Measurements from ENCODE around the gene SOCS7.
"Not testable (repeated sequence)": the region's sequence is repeated elsewhere in the genome, so short reads cannot be mapped to it uniquely, and the experiment has no call there.

The SOCS7 gene

GRCh38 chr17:38428112-38428642, 76.5 kb downstream of the SOCS7 start, which contains the start of gene ARHGAP23:
ARHGAP23 (plus strand) TSS chr17:38428464; CDS start chr17:38428486, 22 bp downstream.
- peak; percentile 31 for DNase-seq (ENCODE audit: low spot score)
- H3K27ac Mint-ChIP-seq = no peak within 1 kb of the TSS
- H3K4me1 Mint-ChIP-seq (ENCODE audit: low read depth) = peaks cover 10% of the 10 kb centered on the region

GRCh38 chr17:38428643-38429371, 77.2 kb downstream of the SOCS7 start:
- no peak overlapping the region for H3K4me3 Mint-ChIP-seq
- H3K27ac Mint-ChIP-seq = no peak overlapping the region
- DNase-seq (ENCODE audit: low spot score) = no peak
- peaks cover 30% of the 10 kb centered on the region for H3K27me3 Mint-ChIP-seq (ENCODE audit: low read depth)
- peaks cover 10% of the 10 kb centered on the region for H3K4me1 Mint-ChIP-seq (ENCODE audit: low read depth)
- H3K36me3 Mint-ChIP-seq (ENCODE audit: low read depth) = no peaks in the 10 kb centered on the region
- H3K9me3 Mint-ChIP-seq = no peaks in the 10 kb centered on the region

More at GRCh38 chr17:38428112-38428642, 76.5 kb downstream of the SOCS7 start, which contains the start of gene ARHGAP23:
- H3K4me3 Mint-ChIP-seq = peak within 1 kb of the TSS; percentile 67
- no peaks in the 10 kb centered on the region for H3K36me3 Mint-ChIP-seq (ENCODE audit: low read depth)
- peaks cover 34% of the 10 kb centered on the region for H3K27me3 Mint-ChIP-seq (ENCODE audit: low read depth)
- no peaks in the 10 kb centered on the region for H3K9me3 Mint-ChIP-seq

- Mint-ChIP-seq H3K27me3 (ENCODE audit: low read depth) (peaks cover 30% of the 10 kb centered on the region), H3K9me3 (no peaks in the 10 kb centered on the region), H3K36me3 (ENCODE audit: low read depth) (no peaks in the 10 kb centered on the region), H3K27ac (peak overlapping the region; percentile 18), H3K4me3 (peak overlapping the region; percentile 63), H3K4me1 (ENCODE audit: low read depth) (peaks cover 10% of the 10 kb centered on the region)
- no peak for DNase-seq (ENCODE audit: low spot score)
Measured at GRCh38 chr17:38429476-38430100, 77.9 kb downstream of the SOCS7 start.

GRCh38 chr17:38430316-38430715, 78.7 kb downstream of the SOCS7 start:
- peaks cover 30% of the 10 kb centered on the region for H3K27me3 Mint-ChIP-seq (ENCODE audit: low read depth)
- DNase-seq (ENCODE audit: low spot score) = no peak
- peaks cover 10% of the 10 kb centered on the region for H3K4me1 Mint-ChIP-seq (ENCODE audit: low read depth)
- no peak overlapping the region for H3K27ac Mint-ChIP-seq
- no peaks in the 10 kb centered on the region for H3K9me3 Mint-ChIP-seq
- H3K36me3 Mint-ChIP-seq (ENCODE audit: low read depth) = no peaks in the 10 kb centered on the region
- H3K4me3 Mint-ChIP-seq = no peak overlapping the region

- no peak overlapping the region for H3K27ac Mint-ChIP-seq
- H3K4me3 Mint-ChIP-seq = no peak overlapping the region
- H3K27me3 Mint-ChIP-seq (ENCODE audit: low read depth) = peaks cover 30% of the 10 kb centered on the region
- no peak for DNase-seq (ENCODE audit: low spot score)
- H3K36me3 Mint-ChIP-seq (ENCODE audit: low read depth) = no peaks in the 10 kb centered on the region
- H3K4me1 Mint-ChIP-seq (ENCODE audit: low read depth) = peaks cover 10% of the 10 kb centered on the region
- no peaks in the 10 kb centered on the region for H3K9me3 Mint-ChIP-seq
Measured at GRCh38 chr17:38430822-38431221, 79.2 kb downstream of the SOCS7 start.

- Mint-ChIP-seq H3K4me1 (ENCODE audit: low read depth) (peaks cover 10% of the 10 kb centered on the region), H3K9me3 (no peaks in the 10 kb centered on the region), H3K4me3 (no peak overlapping the region), H3K27ac (no peak overlapping the region), H3K36me3 (ENCODE audit: low read depth) (no peaks in the 10 kb centered on the region), H3K27me3 (ENCODE audit: low read depth) (peaks cover 30% of the 10 kb centered on the region)
- DNase-seq (ENCODE audit: low spot score) = no peak
Measured at GRCh38 chr17:38431346-38432145, 79.9 kb downstream of the SOCS7 start.

- no peaks in the 10 kb centered on the region for H3K9me3 Mint-ChIP-seq
- H3K4me3 Mint-ChIP-seq = no peak overlapping the region
- H3K4me1 Mint-ChIP-seq (ENCODE audit: low read depth) = peaks cover 2% of the 10 kb centered on the region
- H3K27me3 Mint-ChIP-seq (ENCODE audit: low read depth) = peaks cover 20% of the 10 kb centered on the region
- no peak for DNase-seq (ENCODE audit: low spot score)
- H3K36me3 Mint-ChIP-seq (ENCODE audit: low read depth) = no peaks in the 10 kb centered on the region
- no peak overlapping the region for H3K27ac Mint-ChIP-seq
Measured at GRCh38 chr17:38434178-38434665, 82.6 kb downstream of the SOCS7 start.

GRCh38 chr17:38435795-38436194, 84.2 kb downstream of the SOCS7 start:
- no peaks in the 10 kb centered on the region for H3K4me1 Mint-ChIP-seq (ENCODE audit: low read depth)
- H3K4me3 Mint-ChIP-seq = no peak overlapping the region
- no peak overlapping the region for H3K27ac Mint-ChIP-seq
- H3K27me3 Mint-ChIP-seq (ENCODE audit: low read depth) = peaks cover 8% of the 10 kb centered on the region
- DNase-seq (ENCODE audit: low spot score) = no peak
- H3K36me3 Mint-ChIP-seq (ENCODE audit: low read depth) = no peaks in the 10 kb centered on the region
- no peaks in the 10 kb centered on the region for H3K9me3 Mint-ChIP-seq

GRCh38 chr17:38436386-38436785, 84.7 kb downstream of the SOCS7 start:
- no peak for DNase-seq (ENCODE audit: low spot score)
- Mint-ChIP-seq H3K4me1 (ENCODE audit: low read depth) (no peaks in the 10 kb centered on the region), H3K9me3 (no peaks in the 10 kb centered on the region), H3K27ac (no peak overlapping the region), H3K4me3 (no peak overlapping the region), H3K36me3 (ENCODE audit: low read depth) (no peaks in the 10 kb centered on the region), H3K27me3 (ENCODE audit: low read depth) (peaks cover 2% of the 10 kb centered on the region)

- H3K27ac Mint-ChIP-seq; H3K36me3 Mint-ChIP-seq (ENCODE audit: low read depth); DNase-seq (ENCODE audit: low spot score); H3K27me3 Mint-ChIP-seq (ENCODE audit: low read depth); H3K9me3 Mint-ChIP-seq; H3K4me1 Mint-ChIP-seq (ENCODE audit: low read depth); H3K4me3 Mint-ChIP-seq: not testable (repeated sequence)
Measured at GRCh38 chr17:38437313-38437712, 85.7 kb downstream of the SOCS7 start.

GRCh38 chr17:38439436-38439835, 87.8 kb downstream of the SOCS7 start:
- no peaks in the 10 kb centered on the region for H3K9me3 Mint-ChIP-seq
- H3K4me3 Mint-ChIP-seq = no peak overlapping the region
- no peak overlapping the region for H3K27ac Mint-ChIP-seq
- peaks cover 8% of the 10 kb centered on the region for H3K27me3 Mint-ChIP-seq (ENCODE audit: low read depth)
- H3K4me1 Mint-ChIP-seq (ENCODE audit: low read depth) = peaks cover 2% of the 10 kb centered on the region
- no peak for DNase-seq (ENCODE audit: low spot score)
- no peaks in the 10 kb centered on the region for H3K36me3 Mint-ChIP-seq (ENCODE audit: low read depth)

GRCh38 chr17:38440614-38441397, 89.2 kb downstream of the SOCS7 start:
- no peak overlapping the region for H3K4me3 Mint-ChIP-seq
- peaks cover 8% of the 10 kb centered on the region for H3K27me3 Mint-ChIP-seq (ENCODE audit: low read depth)
- H3K36me3 Mint-ChIP-seq (ENCODE audit: low read depth) = no peaks in the 10 kb centered on the region
- no peaks in the 10 kb centered on the region for H3K9me3 Mint-ChIP-seq
- peaks cover 2% of the 10 kb centered on the region for H3K4me1 Mint-ChIP-seq (ENCODE audit: low read depth)
- DNase-seq (ENCODE audit: low spot score) = no peak
- H3K27ac Mint-ChIP-seq = no peak overlapping the region

GRCh38 chr17:38441429-38442061, 89.9 kb downstream of the SOCS7 start:
- Mint-ChIP-seq H3K9me3 (no peaks in the 10 kb centered on the region), H3K27ac (no peak overlapping the region), H3K4me3 (no peak overlapping the region), H3K27me3 (ENCODE audit: low read depth) (peaks cover 8% of the 10 kb centered on the region), H3K4me1 (ENCODE audit: low read depth) (peaks cover 2% of the 10 kb centered on the region), H3K36me3 (ENCODE audit: low read depth) (no peaks in the 10 kb centered on the region)
- no peak for DNase-seq (ENCODE audit: low spot score)

Data from T-helper 2 cell treated with Interferon-gamma antibody and Interleukin-4, amounts not matched to agents 5 μg/mL and 100 μg/mL, for 36 hours (primary cell).